IgD-negative memory B cell (primary cell): ENCODE results near the gene CCDC91. TPM values are rescaled to one million over a fixed set of nuclear protein-coding genes. Genes with fewer than 3 reads are reported as not detected.
"Not testable (repeated sequence)": the region's sequence is repeated elsewhere in the genome, so short reads cannot be mapped to it uniquely, and the experiment has no call there.

Experiments
- H3K27ac Mint-ChIP-seq, 3 donors: one replicate each; pipeline ENCODE4 v1.8.0; 2020 to 2022; ENCODE audit warnings: mild to moderate bottlenecking in 3 of 3, mixed read lengths in 3 of 3, moderate library complexity in 1 of 3
- H3K27me3 Mint-ChIP-seq: one replicate; pipeline ENCODE4 v1.8.0; 2021; ENCODE audit warnings: mixed read lengths
- H3K36me3 Mint-ChIP-seq: one replicate; pipeline ENCODE4 v1.8.0; 2020; ENCODE audit warnings: mild to moderate bottlenecking, mixed read lengths
- H3K4me1 Mint-ChIP-seq, 3 donors: one replicate each; pipeline ENCODE4 v1.8.0; 2020 to 2022; ENCODE audit warnings: mixed read lengths in 3 of 3, mild to moderate bottlenecking in 1 of 3
- H3K4me3 Mint-ChIP-seq, 4 donors: one replicate each; pipeline ENCODE4 v1.8.0; 2020 to 2022; ENCODE audit warnings: mild to moderate bottlenecking in 4 of 4, mixed read lengths in 4 of 4, moderate library complexity in 3 of 4
- H3K9me3 Mint-ChIP-seq, 3 donors: one replicate each; pipeline ENCODE4 v1.8.0; 2020 to 2021; ENCODE audit warnings: mixed read lengths in 3 of 3, mild to moderate bottlenecking in 1 of 3
- polyA plus RNA-seq: library from polyadenylated mRNA; unstranded; fragments of 300-500 nt; fragmentation: Illumina TruSeq; gene quantifications from one replicate; pipeline ENCODE4 v1.2.3, GENCODE V29; 2021

CCDC91 gene
- polyA plus RNA-seq, 1 donor from 2014 or later = 67.5 TPM

DNA sequence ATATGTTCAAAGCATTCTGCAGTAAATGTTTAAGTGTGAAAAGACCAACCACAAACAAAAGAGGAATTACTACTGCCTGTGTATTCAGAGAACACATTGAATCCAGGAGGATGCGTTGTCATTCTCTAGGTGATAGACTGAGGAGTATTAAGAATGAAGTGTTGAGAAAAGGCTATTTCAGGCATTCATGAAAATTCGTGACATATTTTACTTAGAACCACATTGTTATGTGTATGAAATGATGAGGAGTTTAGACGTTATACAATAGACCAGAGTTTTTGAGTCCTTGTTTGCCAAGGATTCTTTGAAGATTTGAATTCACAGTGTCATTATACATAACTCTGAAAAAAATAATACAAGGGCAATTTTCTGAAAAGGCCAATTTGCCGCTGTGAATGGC lies 251.8 kb downstream of the CCDC91 start:
- Mint-ChIP-seq H3K36me3 (peaks cover 7% of the 10 kb centered on the region), H3K4me3 (no peak overlapping the region), H3K9me3 (no peaks in the 10 kb centered on the region), H3K27ac (no peak overlapping the region), H3K4me1 (peaks cover 0 to 8% (median 0%) of the 10 kb centered on the region in 3 donors), H3K27me3 (no peaks in the 10 kb centered on the region)

DNA sequence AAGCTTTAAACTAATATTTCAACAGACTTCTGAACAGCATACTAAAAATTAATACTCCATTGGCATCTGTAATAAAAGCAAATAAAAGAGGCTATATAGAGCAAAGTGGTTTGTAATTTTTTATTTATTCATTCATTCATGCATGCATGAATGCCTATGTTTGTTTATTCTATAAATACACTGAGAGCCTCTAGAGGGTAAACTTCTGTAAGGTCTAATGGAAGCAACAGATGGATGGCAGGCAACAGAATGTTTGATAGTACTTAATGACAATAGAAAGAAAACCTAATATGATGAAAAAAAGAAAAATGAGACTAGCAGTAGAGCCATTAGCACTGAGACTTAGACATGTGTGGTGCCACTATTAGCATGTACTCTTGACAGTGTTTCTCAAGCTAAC lies 253.1 kb downstream of the CCDC91 start:
- peaks cover 5% of the 10 kb centered on the region for H3K36me3 Mint-ChIP-seq
- peaks cover 0 to 8% (median 0%) of the 10 kb centered on the region in 3 donors for H3K4me1 Mint-ChIP-seq
- no peaks in the 10 kb centered on the region for H3K27me3 Mint-ChIP-seq
- no peak overlapping the region for H3K27ac Mint-ChIP-seq
- no peak overlapping the region for H3K4me3 Mint-ChIP-seq
- no peaks in the 10 kb centered on the region for H3K9me3 Mint-ChIP-seq

DNA sequence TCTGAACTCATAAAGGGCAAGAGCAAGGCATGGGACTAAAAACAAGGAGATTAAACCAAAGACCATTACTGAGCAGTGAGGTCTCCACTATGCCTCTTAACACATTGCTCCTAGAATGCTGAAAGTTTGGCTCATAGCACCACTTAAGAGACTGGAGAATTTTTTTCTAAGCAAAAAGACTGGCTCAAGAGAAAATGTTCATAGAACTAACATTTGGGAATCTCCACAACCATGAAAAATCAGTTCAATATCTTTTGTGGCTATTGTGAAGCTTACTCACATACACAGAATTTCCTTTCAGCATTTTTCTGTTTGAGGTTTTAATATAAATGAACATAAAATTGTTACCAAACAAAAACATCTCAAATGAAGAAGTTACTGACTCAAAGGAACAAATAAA lies 255.8 kb downstream of the CCDC91 start:
- Mint-ChIP-seq H3K36me3 (peaks cover 5% of the 10 kb centered on the region), H3K27me3 (no peaks in the 10 kb centered on the region), H3K4me1 (peaks cover 0 to 6% (median 0%) of the 10 kb centered on the region in 3 donors), H3K27ac (no peak overlapping the region), H3K9me3 (no peaks in the 10 kb centered on the region), H3K4me3 (no peak overlapping the region)

DNA sequence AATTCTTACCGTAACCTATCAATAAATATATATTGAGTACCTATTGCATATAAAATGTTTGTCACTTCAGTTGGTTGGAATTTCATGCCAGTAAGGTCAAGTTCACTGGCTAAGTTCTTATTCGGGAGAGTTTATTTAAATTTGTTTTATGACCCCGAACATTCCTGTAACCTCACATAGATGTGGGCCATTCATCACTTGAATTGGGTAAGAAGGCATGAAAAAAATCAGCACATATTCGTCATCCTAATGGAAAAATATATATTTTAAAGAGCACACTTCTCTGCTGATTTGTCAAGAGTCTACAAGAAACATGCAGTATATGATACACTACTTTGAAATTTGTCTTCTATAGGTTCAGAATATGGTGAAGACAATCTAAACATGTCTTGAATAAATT lies 263.4 kb downstream of the CCDC91 start:
- H3K27ac Mint-ChIP-seq = no peak overlapping the region
- no peaks in the 10 kb centered on the region for H3K27me3 Mint-ChIP-seq
- H3K4me1 Mint-ChIP-seq = peaks cover 0 to 1% (median under 1%) of the 10 kb centered on the region in 3 donors
- peaks cover 13% of the 10 kb centered on the region for H3K36me3 Mint-ChIP-seq
- H3K9me3 Mint-ChIP-seq = no peaks in the 10 kb centered on the region
- no peak overlapping the region for H3K4me3 Mint-ChIP-seq

DNA sequence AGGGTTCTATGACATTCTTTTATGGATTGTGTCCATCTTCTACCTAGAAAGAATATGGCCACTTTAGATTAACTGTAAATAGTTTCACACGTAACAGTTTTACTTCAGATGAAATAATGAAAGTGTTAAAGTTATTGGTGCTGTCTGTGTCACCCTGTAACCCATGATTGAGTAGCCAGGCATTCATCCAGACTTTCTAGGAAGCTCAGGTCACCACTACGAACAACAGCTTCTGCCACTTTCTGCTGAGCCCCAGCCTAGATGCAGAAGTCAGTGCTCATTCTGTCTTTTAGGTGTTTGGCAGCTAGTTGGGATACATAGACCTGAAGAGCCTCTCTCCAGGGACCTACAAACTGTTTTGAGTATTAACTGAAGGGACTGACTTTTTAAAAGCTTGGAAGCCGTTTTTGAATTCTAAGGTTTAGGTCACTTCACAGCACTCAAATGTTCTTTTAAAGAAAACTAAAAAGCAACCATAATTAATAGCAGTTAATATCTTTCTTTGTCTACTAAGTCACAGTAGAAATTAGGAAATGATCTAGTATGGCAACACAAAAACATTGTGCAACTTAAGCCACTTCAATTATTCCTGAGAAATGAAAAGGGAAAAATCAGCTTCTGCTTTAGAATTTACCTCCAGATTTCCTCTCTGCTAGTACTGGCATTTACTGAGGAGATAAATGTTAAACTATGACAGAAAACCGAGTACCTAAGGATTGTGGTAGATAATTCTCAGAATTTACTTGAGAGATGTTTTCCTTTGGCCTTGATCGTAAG lies 266.9 kb downstream of the CCDC91 start:
- Mint-ChIP-seq H3K27ac (no peak overlapping the region), H3K4me3 (no peak overlapping the region), H3K9me3 (no peaks in the 10 kb centered on the region), H3K4me1 (peaks cover 6 to 11% (median 8%) of the 10 kb centered on the region in 3 donors), H3K27me3 (no peaks in the 10 kb centered on the region), H3K36me3 (peaks cover 26% of the 10 kb centered on the region)

DNA sequence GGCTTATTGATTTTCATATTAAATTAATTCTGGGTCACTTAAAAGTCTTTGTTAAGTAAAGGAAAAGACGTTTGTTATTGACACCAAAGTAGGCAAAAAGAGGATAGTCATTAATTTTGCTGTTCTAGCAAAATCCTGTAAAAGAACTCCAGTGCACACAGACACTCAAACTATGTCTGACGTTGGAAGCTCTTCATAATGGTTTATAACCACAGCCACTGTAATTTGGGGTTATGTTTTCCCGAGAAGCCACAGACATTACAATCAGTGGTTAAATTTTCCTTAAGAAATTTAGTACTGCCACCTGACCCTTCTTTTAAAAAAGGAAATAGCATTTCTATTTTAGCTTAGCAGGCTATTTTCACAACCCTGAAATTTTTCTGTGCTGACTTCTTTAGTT lies 267.5 kb downstream of the CCDC91 start:
- no peak overlapping the region for H3K4me3 Mint-ChIP-seq
- H3K36me3 Mint-ChIP-seq = peaks cover 29% of the 10 kb centered on the region
- no peaks in the 10 kb centered on the region for H3K27me3 Mint-ChIP-seq
- H3K9me3 Mint-ChIP-seq = peaks cover 0 to 2% (median 0%) of the 10 kb centered on the region in 3 donors
- no peak overlapping the region for H3K27ac Mint-ChIP-seq
- H3K4me1 Mint-ChIP-seq = peaks cover 6 to 11% (median 8%) of the 10 kb centered on the region in 3 donors

DNA sequence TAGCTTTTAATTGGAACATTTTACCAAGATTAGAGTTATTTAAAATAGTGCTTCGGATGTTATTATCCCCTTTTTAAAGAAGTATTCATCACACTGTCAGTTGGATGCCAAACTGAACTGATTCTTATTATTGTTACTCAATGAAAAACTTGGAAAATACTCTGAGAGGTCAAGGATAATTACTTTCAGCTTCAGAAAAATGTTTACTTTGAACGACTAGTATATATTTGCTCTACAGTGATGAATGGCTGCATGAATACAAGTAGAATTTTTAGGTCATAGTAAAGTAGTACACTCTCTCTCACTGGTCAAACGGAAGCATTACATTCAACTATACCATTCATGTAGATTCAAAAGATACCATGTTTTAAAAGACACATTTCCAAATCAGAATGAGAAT lies 269.2 kb downstream of the CCDC91 start:
- Mint-ChIP-seq H3K9me3 (peaks cover 0 to 2% (median 1%) of the 10 kb centered on the region in 3 donors), H3K36me3 (peaks cover 38% of the 10 kb centered on the region), H3K4me1 (peaks cover 6 to 11% (median 8%) of the 10 kb centered on the region in 3 donors), H3K27ac (peak overlapping the region in 1 of 3 donors; percentile 2), H3K4me3 (no peak overlapping the region), H3K27me3 (no peaks in the 10 kb centered on the region)

DNA sequence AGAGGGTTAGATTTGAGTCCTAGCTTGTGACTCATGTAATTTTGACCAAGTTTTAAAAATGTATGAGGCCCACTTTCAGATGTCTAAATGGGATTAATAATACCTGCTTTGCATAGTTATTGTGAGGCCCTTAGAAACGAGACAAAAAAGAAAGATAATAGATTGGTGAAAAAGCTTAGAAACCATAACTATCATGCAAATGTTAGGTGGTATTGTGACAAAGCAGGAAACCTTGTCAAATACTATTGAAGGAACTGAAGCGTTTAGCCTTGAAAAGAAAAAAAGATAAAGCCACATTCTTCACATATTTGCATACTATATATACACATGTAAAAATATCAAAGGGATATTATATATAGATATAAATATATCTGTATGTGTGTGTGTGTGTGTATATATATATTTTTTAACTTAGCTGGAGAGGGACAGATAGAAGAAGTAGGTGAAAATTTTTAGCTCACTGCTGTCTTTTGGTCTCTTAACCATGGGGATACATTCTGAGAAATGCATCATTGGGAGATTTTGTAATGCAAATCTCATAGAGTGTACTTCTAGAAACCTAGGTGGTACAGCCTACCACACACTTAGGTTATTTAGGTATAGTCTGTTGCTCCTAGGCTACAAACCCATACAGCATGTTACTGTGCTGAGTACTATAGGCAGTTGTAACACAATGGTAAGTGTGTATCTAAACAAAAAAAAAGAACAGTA lies 270.3 kb downstream of the CCDC91 start:
- Mint-ChIP-seq H3K4me1 (peaks cover 6 to 11% (median 8%) of the 10 kb centered on the region in 3 donors), H3K36me3 (peaks cover 43% of the 10 kb centered on the region), H3K9me3 (peaks cover 0 to 2% (median 1%) of the 10 kb centered on the region in 3 donors), H3K27ac (no peak overlapping the region), H3K4me3 (peak overlapping the region in 1 of 4 donors; percentile 17), H3K27me3 (no peaks in the 10 kb centered on the region)

DNA sequence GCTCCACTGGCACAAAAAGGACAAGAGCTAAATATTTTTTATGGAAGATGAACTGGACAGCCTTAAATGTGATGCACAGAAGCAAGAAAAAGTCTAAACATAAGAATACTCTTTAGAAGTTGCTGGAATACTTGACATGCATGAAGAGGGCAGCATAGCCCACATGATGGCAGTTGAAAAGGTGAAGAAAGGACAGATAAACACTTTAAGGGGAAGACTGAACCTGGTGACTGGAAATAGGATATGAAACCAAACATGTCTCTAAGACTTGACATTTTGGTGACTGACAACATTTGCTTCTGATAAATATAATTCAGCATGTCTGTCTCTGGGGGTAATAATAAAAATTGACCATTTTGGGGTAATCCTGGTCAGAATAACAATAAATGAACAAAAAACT lies 273.1 kb downstream of the CCDC91 start:
- H3K27ac Mint-ChIP-seq = no peak overlapping the region
- peaks cover 41% of the 10 kb centered on the region for H3K36me3 Mint-ChIP-seq
- H3K9me3 Mint-ChIP-seq = peaks cover 0 to 2% (median 1%) of the 10 kb centered on the region in 3 donors
- H3K27me3 Mint-ChIP-seq = no peaks in the 10 kb centered on the region
- no peak overlapping the region for H3K4me3 Mint-ChIP-seq
- peaks cover 6 to 11% (median 8%) of the 10 kb centered on the region in 3 donors for H3K4me1 Mint-ChIP-seq

DNA sequence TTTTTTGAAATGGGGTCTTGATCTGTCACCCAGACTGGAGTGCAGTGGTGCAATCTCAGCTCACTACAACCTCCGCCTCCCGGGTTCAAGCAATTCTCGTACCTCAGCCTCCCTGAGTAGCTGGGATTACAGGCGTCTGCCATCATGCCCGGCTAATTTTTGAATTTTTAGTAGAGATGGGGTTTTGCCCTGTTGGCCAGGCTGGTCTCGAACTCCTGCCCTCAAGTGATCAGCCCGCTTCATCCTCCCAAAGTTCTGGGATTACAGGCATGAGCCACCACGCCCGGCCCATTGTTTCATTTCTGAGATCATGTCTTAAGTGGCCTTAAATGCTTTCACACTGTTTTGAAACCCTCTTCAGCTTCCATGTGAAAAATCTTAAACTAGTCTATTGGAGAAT lies 281.5 kb downstream of the CCDC91 start:
- not testable (repeated sequence) for H3K27me3 Mint-ChIP-seq, H3K4me1 Mint-ChIP-seq, H3K27ac Mint-ChIP-seq, H3K9me3 Mint-ChIP-seq, H3K4me3 Mint-ChIP-seq
- peaks cover 20% of the 10 kb centered on the region for H3K36me3 Mint-ChIP-seq

DNA sequence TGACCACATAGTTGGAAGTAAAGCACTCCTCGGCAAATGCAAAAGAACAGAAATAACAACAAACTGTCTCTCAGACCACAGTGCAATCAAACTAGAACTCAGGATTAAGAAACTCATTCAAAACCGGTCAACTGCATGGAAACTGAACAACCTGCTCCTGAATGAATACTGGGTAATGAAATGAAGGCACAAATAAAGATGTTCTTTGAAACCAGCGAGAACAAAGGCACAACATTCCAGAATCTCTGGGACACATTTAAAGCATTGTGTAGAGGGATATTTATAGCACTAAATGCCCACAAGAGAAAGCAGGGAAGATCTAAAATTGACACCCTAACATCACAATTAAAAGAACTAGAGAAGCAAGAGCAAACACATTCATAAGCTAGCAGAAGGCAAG lies 285.9 kb downstream of the CCDC91 start:
- peaks cover 16% of the 10 kb centered on the region for H3K36me3 Mint-ChIP-seq
- H3K27ac Mint-ChIP-seq, H3K4me3 Mint-ChIP-seq, H3K27me3 Mint-ChIP-seq, H3K9me3 Mint-ChIP-seq, H3K4me1 Mint-ChIP-seq: not testable (repeated sequence)

DNA sequence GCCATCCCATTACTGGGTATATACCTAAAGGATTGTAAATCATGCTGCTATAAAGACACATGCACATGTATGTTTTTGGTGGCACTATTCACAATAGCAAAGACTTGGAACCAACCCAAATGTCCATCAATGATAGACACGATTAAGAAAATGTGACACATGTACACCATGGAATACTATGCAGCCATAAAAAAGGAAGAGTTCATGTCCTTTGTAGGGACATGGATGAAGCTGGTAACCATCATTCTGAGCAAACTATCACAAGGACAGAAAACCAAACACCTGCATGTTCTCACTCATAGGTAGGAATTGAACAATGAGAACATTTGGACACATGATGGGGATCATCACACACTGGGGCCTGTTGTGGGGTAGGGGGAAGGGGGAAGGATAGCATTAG lies 288.8 kb downstream of the CCDC91 start:
- not testable (repeated sequence) for H3K27ac Mint-ChIP-seq, H3K4me1 Mint-ChIP-seq, H3K27me3 Mint-ChIP-seq, H3K4me3 Mint-ChIP-seq, H3K9me3 Mint-ChIP-seq
- peaks cover 14% of the 10 kb centered on the region for H3K36me3 Mint-ChIP-seq

DNA sequence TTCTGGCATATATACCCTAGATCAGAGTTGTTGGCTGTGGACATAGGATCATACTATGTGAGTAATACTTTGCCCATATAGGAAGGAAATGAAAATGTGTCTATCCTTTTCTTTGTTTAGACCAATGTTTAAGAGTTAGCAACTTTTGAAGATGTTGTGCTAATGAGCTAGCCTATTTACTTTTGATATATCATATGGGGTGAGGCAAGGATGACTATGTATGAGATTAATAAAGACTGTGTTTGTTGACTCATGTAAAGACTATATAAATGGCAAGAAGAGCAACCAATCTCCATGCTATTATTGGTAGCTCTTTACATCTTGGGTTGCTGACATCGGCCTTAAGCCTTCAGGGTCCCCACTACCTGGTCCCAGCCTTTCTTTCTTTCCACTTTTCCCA lies 289.4 kb downstream of the CCDC91 start:
- H3K36me3 Mint-ChIP-seq = peaks cover 11% of the 10 kb centered on the region
- H3K27ac Mint-ChIP-seq = no peak overlapping the region
- H3K4me1 Mint-ChIP-seq = no peaks in the 10 kb centered on the region
- H3K27me3 Mint-ChIP-seq = no peaks in the 10 kb centered on the region
- peaks cover 3 to 4% (median 3%) of the 10 kb centered on the region in 3 donors for H3K9me3 Mint-ChIP-seq
- H3K4me3 Mint-ChIP-seq = no peak overlapping the region

DNA sequence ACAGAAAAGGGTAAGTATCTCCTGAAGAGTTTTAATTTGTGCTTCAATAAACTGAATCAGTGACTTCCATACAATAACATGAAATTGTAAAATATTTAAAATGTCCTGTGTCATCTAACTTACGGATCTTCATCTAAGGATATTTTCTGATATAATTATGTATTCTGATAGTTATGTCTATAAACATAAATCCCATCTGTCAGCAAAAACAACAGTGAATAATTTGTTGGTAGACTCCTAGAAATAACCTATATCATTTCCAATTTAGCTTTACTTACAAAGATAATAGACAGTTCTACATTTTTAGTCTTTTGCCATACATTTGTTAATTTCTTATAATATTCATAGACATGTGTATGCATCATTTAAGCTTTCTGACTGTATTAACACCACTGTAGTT lies 293.9 kb downstream of the CCDC91 start:
- H3K36me3 Mint-ChIP-seq = peaks cover 4% of the 10 kb centered on the region
- no peak overlapping the region for H3K4me3 Mint-ChIP-seq
- no peaks in the 10 kb centered on the region for H3K9me3 Mint-ChIP-seq
- H3K27ac Mint-ChIP-seq = peak overlapping the region in 1 of 3 donors; percentile 50
- no peaks in the 10 kb centered on the region for H3K4me1 Mint-ChIP-seq
- H3K27me3 Mint-ChIP-seq = no peaks in the 10 kb centered on the region

DNA sequence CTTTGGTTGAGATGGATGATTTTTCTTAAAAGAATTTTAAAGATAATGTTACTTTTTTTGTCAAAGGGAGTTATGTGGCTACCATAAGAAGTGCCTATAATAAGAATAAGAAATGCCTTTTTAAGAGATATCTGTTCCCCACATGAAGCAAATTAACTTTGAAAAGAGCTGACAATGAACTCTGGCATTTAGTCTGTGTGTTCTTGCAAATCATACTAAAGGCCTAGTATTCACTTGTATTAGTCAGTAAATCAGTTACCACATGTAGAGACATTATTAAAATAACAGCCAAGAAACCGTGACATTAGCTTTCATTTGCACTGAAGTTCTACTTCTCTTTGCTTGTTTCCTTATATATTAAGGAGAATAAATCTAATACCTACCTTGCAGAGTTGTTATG lies 296.3 kb downstream of the CCDC91 start:
- Mint-ChIP-seq H3K4me1 (no peaks in the 10 kb centered on the region), H3K27me3 (no peaks in the 10 kb centered on the region), H3K9me3 (no peaks in the 10 kb centered on the region), H3K36me3 (peaks cover 7% of the 10 kb centered on the region), H3K4me3 (no peak overlapping the region), H3K27ac (no peak overlapping the region)

DNA sequence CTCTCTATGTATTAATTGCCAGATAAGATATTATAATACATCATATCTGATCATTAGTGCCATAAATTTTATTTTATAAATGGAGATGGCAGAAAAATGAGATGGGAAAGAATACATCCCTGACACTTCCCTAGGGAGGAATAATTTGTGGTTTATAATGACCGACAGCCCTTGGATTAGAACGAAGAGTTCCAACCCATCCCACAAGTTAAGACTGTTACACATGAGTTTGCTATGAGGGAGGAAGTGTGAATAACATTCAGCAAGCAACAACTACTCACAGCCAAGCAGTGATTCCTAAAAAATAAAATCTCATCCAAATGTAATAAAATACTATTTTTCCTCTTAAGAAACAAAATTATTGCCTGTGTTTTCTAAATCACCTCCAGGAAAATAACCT lies 299.0 kb downstream of the CCDC91 start:
- peaks cover 3% of the 10 kb centered on the region for H3K36me3 Mint-ChIP-seq

More for the DNA sequence above, 299.0 kb downstream of the CCDC91 start:
- no peak overlapping the region for H3K27ac Mint-ChIP-seq
- H3K9me3 Mint-ChIP-seq = no peaks in the 10 kb centered on the region
- H3K4me3 Mint-ChIP-seq = no peak overlapping the region
- H3K4me1 Mint-ChIP-seq = no peaks in the 10 kb centered on the region
- H3K27me3 Mint-ChIP-seq = no peaks in the 10 kb centered on the region
